SW 1271 (cell line): Measurements from ENCODE around the gene VEGFB.

Experiments
- DNase-seq, 2 experiments: peaks; one replicate each; lab custom pipeline; 2025; lab: John Stamatoyannopoulos, UW

VEGFB gene

GRCh38 chr11:64246871-64247728 lies 12.7 kb downstream of the VEGFB start, which contains the start of gene PPP1R14B:
Gene PPP1R14B (minus strand): TSS chr11:64246943. CDS start chr11:64246673, 270 bp downstream.
- DNase-seq, result peak; percentile 67 to 81

GRCh38 chr11:64247729-64248531 lies 13.5 kb downstream of the VEGFB start:
- no peak for DNase-seq

DNA sequence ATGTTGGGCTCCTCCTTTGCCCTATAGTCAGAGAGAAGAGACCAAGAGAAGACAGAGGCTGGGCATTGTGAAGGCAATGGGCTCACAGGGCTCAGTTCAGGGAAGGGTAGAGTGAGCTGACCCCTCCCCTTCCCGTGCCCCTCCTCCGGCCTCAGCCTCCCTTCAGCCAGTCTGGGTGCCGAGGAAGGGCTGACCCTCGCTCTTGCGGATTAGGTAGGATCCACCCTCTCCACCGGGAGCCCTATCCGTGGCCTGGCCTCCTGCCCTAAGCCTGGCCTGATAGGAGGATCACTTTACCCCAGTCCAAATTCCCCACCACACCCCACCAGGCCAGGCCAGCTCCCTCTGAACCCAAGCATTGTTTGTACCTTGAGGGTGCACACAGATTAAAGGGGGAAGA lies 14.2 kb downstream of the VEGFB start:
- DNase-seq, result no peak

- no peak for DNase-seq
These were observed 14.7 kb downstream of the VEGFB start for GRCh38 chr11:64249038-64249437.

GRCh38 chr11:64249563-64250414 lies 15.4 kb downstream of the VEGFB start:
- no peak for DNase-seq

- no peak for DNase-seq
These were observed 16.1 kb downstream of the VEGFB start for GRCh38 chr11:64250415-64251015.

DNA sequence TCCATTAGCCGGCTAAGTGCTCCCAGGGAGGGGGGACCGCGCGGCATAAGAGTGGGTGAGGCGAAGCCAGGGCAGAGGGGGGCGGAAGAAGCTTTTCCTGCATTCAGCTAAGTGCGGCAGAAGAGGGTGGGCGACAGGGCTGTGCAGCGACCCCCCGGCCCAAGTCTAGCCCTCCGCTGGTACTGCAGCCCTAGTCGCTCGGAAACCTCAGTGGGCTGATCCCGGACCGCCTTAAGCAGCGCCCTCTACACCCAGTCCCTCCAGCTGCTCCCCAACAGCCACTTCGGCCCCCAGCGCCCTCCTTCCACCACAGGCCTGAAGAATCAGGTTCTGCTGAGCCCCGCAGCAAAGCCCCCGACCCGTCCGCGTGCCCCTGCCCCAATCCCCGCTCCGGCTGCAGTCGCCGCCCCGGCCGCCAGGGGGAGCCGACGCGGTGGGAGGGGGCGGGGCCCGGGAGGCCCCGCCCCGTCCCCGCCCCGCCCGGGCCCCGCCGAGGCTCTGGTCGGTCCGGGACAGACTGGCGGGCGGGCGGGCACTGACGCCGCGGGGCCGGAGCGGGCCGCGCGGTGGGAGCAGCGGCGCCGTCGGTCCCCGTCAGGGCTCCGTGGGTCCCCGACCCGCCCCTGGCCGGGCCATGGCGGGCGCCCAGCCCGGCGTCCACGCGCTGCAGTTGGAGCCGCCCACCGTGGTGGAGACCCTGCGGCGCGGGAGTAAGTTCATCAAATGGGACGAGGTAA lies 16.8 kb downstream of the VEGFB start, which contains the start of gene PLCB3:
PLCB3 (plus strand) TSS at position 515 of the 737 bp plus-strand sequence; CDS start at position 635, 120 bp downstream.
- DNase-seq, result peak in 1 of 2 experiments; percentile 35

- no peak for DNase-seq
These were observed 17.3 kb downstream of the VEGFB start for GRCh38 chr11:64251753-64252002.

DNA sequence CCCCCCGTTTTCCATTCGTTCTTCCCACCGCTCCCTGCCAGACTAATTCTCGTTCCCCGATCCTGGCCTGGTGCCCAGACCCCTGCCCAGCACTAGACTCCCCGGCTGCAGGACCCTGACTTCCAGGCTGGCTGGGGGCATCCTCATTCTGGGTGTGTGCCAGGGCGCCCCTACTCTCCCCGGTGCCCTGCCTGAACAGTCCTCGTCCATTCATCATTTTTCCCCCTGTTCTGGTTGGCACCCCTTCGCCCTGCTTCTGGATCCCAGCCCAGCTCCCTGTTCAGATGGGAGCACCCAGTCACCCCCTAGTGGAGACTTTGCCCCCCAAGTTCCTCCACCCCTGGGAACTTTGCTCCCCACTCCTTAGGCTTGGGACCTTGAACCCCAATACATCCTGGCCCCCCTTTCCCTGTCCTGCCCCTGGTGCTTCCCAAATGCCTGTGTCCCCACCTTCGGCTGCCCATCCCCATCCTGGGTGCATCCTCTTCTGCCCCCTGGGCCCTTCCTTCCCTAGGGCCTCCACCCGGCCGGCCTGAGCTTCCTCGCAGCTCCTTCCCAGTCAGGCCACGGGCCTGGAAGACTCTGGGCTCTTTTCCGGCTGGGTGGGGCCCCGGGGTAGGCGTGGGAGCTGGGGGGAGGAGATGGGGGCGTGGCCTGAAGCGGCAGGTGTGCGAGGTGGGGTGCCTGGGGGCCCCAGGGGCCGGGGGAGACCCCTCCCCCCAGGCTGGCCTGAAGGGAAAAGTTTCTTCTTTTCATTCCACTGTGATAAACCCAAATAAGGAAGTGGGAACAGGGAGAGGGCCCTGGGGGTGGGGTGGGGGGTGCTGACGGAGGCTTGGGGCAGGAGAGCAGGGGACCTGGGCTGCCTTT lies 17.9 kb downstream of the VEGFB start:
- peak in 1 of 2 experiments; percentile 44 for DNase-seq

DNA sequence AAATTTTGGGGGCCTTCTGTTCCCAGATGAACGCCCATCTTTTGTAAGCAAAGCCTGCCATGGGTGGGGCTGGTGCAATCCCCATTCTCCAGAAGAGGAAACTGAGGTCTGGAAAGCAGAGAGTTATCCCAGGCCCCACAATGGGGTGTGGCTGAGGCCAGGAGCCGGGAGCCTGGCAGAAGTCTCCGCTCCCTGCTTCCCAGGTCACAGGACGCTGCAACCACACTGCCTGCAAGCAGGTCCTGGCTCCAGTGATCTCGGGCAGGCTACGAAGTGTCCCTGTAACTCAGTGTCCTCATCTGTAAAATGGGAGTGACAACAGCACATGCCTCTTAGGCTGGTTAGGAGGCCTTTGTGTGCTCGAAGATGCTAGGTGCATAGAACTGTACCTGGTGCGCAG lies 18.7 kb downstream of the VEGFB start:
- DNase-seq, result no peak

DNA sequence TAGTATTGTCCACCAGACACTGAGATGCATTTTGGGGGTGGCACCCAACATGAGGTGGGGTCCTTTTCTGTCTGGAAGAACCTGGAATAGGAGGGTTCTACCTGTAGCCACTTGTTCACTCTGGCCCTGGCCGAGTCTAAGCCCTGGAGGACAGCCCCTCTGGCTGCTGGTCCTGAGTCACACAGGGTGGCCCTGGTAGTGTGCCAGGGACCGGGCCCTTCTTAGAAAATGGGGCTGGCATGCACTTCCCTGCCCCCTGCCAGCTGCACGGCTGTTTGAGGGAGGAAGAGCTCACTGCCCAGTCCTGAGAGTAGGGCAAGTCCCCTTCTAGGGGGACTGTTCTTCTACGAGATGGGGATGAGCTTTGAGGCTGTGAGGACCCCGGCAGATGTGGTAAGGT lies 19.1 kb downstream of the VEGFB start:
- no peak for DNase-seq

DNA sequence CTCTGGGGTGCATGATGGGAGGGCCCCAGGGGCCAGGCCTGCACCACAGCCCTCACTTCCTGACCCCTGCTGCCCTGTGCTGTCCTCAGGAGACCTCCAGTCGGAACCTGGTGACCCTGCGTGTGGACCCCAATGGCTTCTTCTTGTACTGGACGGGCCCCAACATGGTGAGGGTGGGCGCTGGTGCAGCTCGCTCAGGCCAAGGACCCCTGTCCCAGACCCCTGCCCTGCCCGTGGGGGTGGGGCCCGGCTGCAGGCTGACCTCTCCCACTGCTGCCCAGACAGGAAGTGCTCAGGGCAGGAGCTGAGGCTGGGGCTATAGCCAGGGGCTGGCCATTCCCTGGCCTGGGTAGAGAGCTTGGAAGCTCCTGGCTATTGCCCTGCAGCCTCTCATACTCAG lies 19.9 kb downstream of the VEGFB start:
- DNase-seq, result no peak

DNA sequence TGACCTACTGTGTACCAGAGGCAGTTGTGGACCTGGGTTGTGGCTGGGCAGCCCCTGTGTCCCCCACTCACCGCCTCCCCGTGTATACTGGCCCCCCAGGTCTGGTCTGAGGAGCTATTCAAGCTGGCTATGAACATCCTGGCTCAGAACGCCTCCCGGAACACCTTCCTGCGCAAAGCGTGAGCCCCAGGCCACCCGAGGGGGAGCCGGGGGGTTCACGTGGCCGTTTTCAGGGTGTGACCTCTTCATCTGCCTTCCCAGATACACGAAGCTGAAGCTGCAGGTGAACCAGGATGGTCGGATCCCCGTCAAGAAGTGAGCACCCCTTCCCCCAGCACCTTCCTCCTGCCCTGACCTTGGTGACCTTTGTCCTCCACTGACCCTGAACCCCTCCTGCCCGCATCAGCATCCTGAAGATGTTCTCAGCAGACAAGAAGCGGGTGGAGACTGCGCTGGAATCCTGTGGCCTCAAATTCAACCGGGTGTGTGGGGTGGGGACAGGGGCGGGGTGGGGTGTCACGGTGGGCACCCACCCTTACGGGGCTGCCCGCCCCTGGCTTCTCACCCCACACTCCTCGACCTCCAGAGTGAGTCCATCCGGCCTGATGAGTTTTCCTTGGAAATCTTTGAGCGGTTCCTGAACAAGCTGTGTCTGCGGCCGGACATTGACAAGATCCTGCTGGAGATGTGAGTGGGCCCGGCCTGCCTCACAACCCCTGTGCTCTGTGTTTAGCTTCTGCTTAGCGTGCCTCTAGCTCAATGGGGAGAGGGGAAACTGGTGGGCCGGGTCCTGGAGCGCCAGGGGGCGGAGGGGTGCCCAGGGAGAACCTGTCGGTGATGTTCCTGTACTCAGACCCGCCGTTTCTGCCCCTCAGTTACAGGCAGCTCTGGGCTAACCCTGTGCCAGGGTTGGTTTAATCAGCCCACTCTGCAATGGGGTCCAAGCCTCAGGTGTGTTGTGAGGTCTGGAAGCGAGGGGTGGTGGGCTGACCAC lies 21.0 kb downstream of the VEGFB start:
- no peak for DNase-seq

- DNase-seq, result no peak
These were observed 21.9 kb downstream of the VEGFB start for GRCh38 chr11:64256300-64256699.

DNA sequence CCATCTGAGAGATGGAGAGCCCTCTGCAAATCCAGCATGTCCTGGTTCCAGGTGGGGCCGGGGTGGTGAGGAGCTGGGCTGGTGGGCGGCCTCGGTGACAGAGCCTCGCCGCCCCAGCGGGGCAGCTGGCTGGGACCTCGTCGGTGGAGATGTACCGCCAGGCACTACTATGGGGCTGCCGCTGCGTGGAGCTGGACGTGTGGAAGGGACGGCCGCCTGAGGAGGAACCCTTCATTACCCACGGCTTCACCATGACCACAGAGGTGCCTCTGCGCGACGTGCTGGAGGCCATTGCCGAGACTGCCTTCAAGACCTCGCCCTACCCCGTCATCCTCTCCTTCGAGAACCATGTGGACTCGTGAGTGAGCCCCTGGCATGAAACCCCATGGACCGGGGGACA lies 24.0 kb downstream of the VEGFB start:
- DNase-seq, result no peak

DNA sequence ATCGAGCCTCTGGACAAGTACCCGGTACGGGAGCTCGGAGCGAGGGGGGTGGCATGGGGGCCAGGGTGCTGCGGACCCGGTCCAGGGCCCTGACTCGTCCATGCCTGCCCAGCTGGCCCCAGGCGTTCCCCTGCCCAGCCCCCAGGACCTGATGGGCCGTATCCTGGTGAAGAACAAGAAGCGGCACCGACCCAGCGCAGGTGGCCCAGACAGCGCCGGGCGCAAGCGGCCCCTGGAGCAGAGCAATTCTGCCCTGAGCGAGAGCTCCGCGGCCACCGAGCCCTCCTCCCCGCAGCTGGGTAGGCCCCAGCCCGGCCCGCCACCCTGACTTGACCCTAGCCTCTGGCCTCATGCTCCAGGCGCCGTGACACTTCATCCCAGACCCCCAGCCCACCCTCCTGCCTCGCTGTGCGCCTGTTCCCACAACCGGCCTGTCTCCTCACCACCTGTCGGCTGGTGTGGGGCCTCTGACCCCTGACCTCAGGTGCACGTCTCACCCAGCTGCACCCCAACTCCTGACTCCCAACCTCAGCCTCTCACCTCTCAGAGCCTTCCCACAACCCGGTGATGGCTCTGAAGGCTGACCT lies 24.7 kb downstream of the VEGFB start:
- DNase-seq, result no peak

- DNase-seq, result no peak
These were observed 25.2 kb downstream of the VEGFB start for GRCh38 chr11:64259533-64260067.

DNA sequence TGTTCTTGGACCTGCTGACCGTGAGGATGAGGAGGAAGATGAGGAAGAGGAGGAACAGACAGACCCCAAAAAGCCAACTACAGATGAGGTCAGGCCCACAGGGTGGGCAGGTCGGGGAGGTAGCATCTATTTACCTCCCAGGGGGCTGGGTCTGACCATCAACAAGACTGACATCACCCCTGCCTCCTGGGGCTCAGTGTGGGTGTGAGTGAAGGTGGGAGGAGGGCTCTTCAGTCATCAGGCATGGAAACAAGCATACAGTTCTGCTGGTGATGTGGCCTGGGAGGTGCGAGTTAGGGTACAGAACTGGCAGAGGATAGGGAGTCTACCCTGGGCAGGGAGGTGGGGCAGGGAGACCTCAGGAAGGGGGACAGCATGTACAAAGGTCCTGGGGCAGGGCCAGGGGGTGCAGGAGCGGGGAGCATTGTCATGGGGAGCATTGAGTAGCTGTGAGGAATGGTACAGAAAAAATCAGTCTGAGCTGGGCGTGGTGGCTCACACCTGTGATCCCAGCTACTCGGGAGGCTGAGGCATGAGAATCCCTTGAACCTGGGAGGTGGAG lies 25.8 kb downstream of the VEGFB start:
- DNase-seq, result no peak
